ENCODE measurements around the gene PAOX.

DNA sequence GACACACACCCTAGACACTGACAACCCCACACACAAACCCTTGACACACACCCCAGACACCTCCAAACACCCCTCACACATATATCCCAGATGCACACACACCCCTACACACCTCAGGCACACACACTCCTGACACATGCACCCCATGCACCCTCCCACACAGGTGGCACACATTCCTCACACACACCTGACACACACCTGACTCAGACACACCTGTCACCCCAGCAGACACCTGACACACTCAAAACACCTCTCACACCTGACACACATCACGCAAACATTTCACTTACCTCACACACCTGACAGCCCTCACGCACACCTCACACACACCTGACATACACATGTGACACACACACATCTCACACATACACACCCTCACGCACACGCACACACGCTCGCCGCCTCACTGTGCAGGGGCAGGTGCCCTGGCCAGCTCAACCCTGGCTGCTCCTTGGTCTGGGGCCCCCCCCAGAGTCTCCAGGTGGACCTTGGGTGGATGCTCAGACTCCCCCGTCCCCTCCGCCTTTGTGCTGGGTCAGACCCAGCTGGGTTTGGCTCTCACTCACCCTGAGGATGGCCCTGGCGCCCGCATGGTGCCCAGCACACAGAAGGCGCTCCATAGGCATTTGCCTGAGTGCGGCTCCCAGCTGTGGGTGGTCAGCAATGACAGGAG, 39.2 kb upstream of the PAOX start:
- TF ChIP-seq CTCF (IDR thresholded peaks at IDR 0.05) = no peak
- no peak for TF ChIP-seq POLR2A (IDR thresholded peaks at IDR 0.05)

Measured in thyroid gland (tissue), 4 donors.